Measurements from ENCODE around the gene MAN1A1. TPM values are rescaled to one million over a fixed set of nuclear protein-coding genes. Genes with fewer than 3 reads are reported as not detected.

Gene MAN1A1
- total and polyA plus RNA-seq, 4 donors = 68.2 to 209 (median 148) TPM

GRCh38 chr6:119205911-119206618 is 143.5 kb downstream of the MAN1A1 start (continued):
- TF ChIP-seq ZBTB33 (IDR thresholded peaks at IDR 0.05) (no peak), TAF1 (conservative IDR thresholded peaks at IDR 0.05) (no peak), NR2F2 (IDR thresholded peaks at IDR 0.05) (no peak)

- Histone ChIP-seq H3K27me3 (ENCODE audit: control insufficient read depth in 4 of 4, insufficient read depth in 4 of 4, low read length in 3 of 4) (no peaks in the 10 kb centered on the region), H3K36me3 (ENCODE audit: control insufficient read depth in 4 of 4, insufficient read depth in 3 of 4, low read depth in 1 of 4, low read length in 3 of 4) (peaks cover 5 to 38% (median 30%) of the 10 kb centered on the region in 4 donors), H3K9ac (ENCODE audit: low read depth in 1 of 2, low read length in 2 of 2) (no peak overlapping the region), H3K9me3 (ENCODE audit: control insufficient read depth in 4 of 4, low read length in 3 of 4) (no peaks in the 10 kb centered on the region), H3K27ac (ENCODE audit: low read depth in 1 of 2, low read length in 2 of 2) (no peak overlapping the region), H3K4me3 (ENCODE audit: low read depth in 1 of 3, low read length in 3 of 3) (no peak overlapping the region), H3K4me1 (ENCODE audit: control insufficient read depth in 4 of 4, insufficient read depth in 4 of 4, low read length in 3 of 4) (peaks cover 4 to 12% (median 8%) of the 10 kb centered on the region in 4 donors)
- no peak for DNase-seq (ENCODE audit: low spot score)
- TF ChIP-seq HNF4G (IDR thresholded peaks at IDR 0.05) = no peak
- TF ChIP-seq YY1 (IDR thresholded peaks at IDR 0.05) = no peak
- no peak for TF ChIP-seq MAX (IDR thresholded peaks at IDR 0.05)
- no peak for TF ChIP-seq HNF4A (conservative IDR thresholded peaks at IDR 0.05)
- TF ChIP-seq FOXA1 (IDR thresholded peaks at IDR 0.05) = no peak
- TF ChIP-seq RAD21 (IDR thresholded peaks at IDR 0.05) = no peak
- no peak for TF ChIP-seq CTCF (IDR thresholded peaks at IDR 0.05; ENCODE audit: low read depth, low read length, missing input control)
- TF ChIP-seq GABPA (IDR thresholded peaks at IDR 0.05 in 1 of 2, conservative IDR thresholded peaks at IDR 0.05 in 1 of 2) = no peak
- TF ChIP-seq ATF3 (IDR thresholded peaks at IDR 0.05) = no peak
- no peak for TF ChIP-seq RXRA (IDR thresholded peaks at IDR 0.05)
- no peak for TF ChIP-seq TAF1 (conservative IDR thresholded peaks at IDR 0.05)
- WGBS = 97% methylated on average over 3 of the region's 3 CpGs
Measured at GRCh38 chr6:119204719-119205118, 144.8 kb downstream of the MAN1A1 start.

- peaks cover 7 to 44% (median 40%) of the 10 kb centered on the region in 4 donors for H3K36me3 ChIP-seq (ENCODE audit: control insufficient read depth in 4 of 4, insufficient read depth in 3 of 4, low read depth in 1 of 4, low read length in 3 of 4)
- H3K4me3 ChIP-seq (ENCODE audit: low read depth in 1 of 3, low read length in 3 of 3) = no peak overlapping the region
- WGBS = 62% methylated on average over 1 of the region's 1 CpG
- TF ChIP-seq CTCF (IDR thresholded peaks at IDR 0.05; ENCODE audit: low read depth, low read length, missing input control) = no peak
- no peaks in the 10 kb centered on the region for H3K9me3 ChIP-seq (ENCODE audit: control insufficient read depth in 4 of 4, low read length in 3 of 4)
- peaks cover 0 to 2% (median 0%) of the 10 kb centered on the region in 4 donors for H3K4me1 ChIP-seq (ENCODE audit: control insufficient read depth in 4 of 4, insufficient read depth in 4 of 4, low read length in 3 of 4)
- no peak for DNase-seq (ENCODE audit: low spot score)
- no peaks in the 10 kb centered on the region for H3K27me3 ChIP-seq (ENCODE audit: control insufficient read depth in 4 of 4, insufficient read depth in 4 of 4, low read length in 3 of 4)
- no peak overlapping the region for H3K27ac ChIP-seq (ENCODE audit: low read depth in 1 of 2, low read length in 2 of 2)
- no peak overlapping the region for H3K9ac ChIP-seq (ENCODE audit: low read depth in 1 of 2, low read length in 2 of 2)
Measured at GRCh38 chr6:119201480-119201879, 148.1 kb downstream of the MAN1A1 start.

Measured in liver (tissue), 9 donors.